ENCODE data around the gene WRAP73. TPM values are rescaled to one million over a fixed set of nuclear protein-coding genes. Genes with fewer than 3 reads are reported as not detected.
"Not testable (repeated sequence)": the region's sequence is repeated elsewhere in the genome, so short reads cannot be mapped to it uniquely, and the experiment has no call there.

Gene WRAP73
- total and polyA plus RNA-seq, 12 donors: 7.5 to 16.5 (median 10.3) TPM

GRCh38 chr1:3624200-3625136 lies 25.4 kb downstream of the WRAP73 start, which contains the start of gene TPRG1L:
TPRG1L (plus strand) TSS chr1:3625015; CDS start chr1:3625073, 58 bp downstream.
- peak within 1 kb of the TSS; percentile 24 to 91 (median 82) for H3K27ac ChIP-seq
- TF ChIP-seq CTCF (IDR thresholded peaks at IDR 0.05): no peak
- no peaks in the 10 kb centered on the region for H3K27me3 ChIP-seq
- H3K36me3 ChIP-seq: peaks cover 0 to 37% (median 22%) of the 10 kb centered on the region in 9 donors
- no peaks in the 10 kb centered on the region for H3K9me3 ChIP-seq
- H3K4me1 ChIP-seq: peaks cover 12 to 40% (median 27%) of the 10 kb centered on the region in 9 donors
- DNase-seq: peak; percentile 98 to 99
- peak within 1 kb of the TSS; percentile 75 to 100 (median 96) for H3K4me3 ChIP-seq
- intact Hi-C loops (cut with DNase I): no loop called here
- ATAC-seq: peak; percentile 96 to 99 (median 98)
- WGBS, 2 donors: 1% methylated on average over 105 to 107 of the region's 108 CpGs

- no peak for TF ChIP-seq CTCF (IDR thresholded peaks at IDR 0.05)
- Histone ChIP-seq H3K9me3 (no peaks in the 10 kb centered on the region), H3K27me3 (no peaks in the 10 kb centered on the region), H3K4me3 (peak overlapping the region; percentile 75 to 100 (median 96)), H3K36me3 (peaks cover 0 to 28% (median 13%) of the 10 kb centered on the region in 9 donors), H3K27ac (peak overlapping the region in 8 of 10 donors; percentile 36 to 91 (median 79)), H3K4me1 (peaks cover 12 to 43% (median 30%) of the 10 kb centered on the region in 9 donors)
- intact Hi-C loops (cut with DNase I): no loop called here
- no peak for ATAC-seq
- 34% methylated on average over 23 of the region's 23 CpGs for WGBS, 2 donors
- peak in 1 of 2 donors; percentile 10 for DNase-seq
Observed at GRCh38 chr1:3623441-3624199, 26.3 kb downstream of the WRAP73 start.

- Histone ChIP-seq H3K4me1 (peaks cover 12 to 46% (median 34%) of the 10 kb centered on the region in 9 donors), H3K36me3 (peaks cover 0 to 13% (median 0%) of the 10 kb centered on the region in 9 donors)
- DNase-seq; H3K9me3 ChIP-seq; H3K4me3 ChIP-seq; H3K27ac ChIP-seq; intact Hi-C loops (cut with DNase I); H3K27me3 ChIP-seq; ATAC-seq: not testable (repeated sequence)
- WGBS, 2 donors: 82 to 85% methylated on average over 9 of the region's 9 CpGs
Observed at GRCh38 chr1:3622102-3622501, 27.8 kb downstream of the WRAP73 start.

- peaks cover 12 to 44% (median 33%) of the 10 kb centered on the region in 9 donors for H3K4me1 ChIP-seq
- intact Hi-C loops (cut with DNase I): loop anchor here in 3 of 10 donors (2.0 kb wide), 2 partner anchors 56 to 130 kb away; no protein-coding TSS in a partner anchor
- TF ChIP-seq CTCF (IDR thresholded peaks at IDR 0.05): peak; percentile 45 to 75 (median 70)
- not testable (repeated sequence) for H3K4me3 ChIP-seq, H3K36me3 ChIP-seq, H3K27ac ChIP-seq, H3K27me3 ChIP-seq, DNase-seq, ATAC-seq, H3K9me3 ChIP-seq
- WGBS, 2 donors: 27 to 33% methylated on average over 12 to 15 of the region's 15 CpGs
Observed at GRCh38 chr1:3621151-3621671, 28.7 kb downstream of the WRAP73 start.
